SK-N-MC (cell line): ENCODE measurements around the gene MOB3B.

Experiments
- EZH2 ChIP-seq: fragments of 200-600 bp; sonication (generic); IDR thresholded peaks from one replicate; pipeline ENCODE4 v1.6.1; 2017; ENCODE audit warnings: antibody characterized with exemption
- POLR2AphosphoS5 ChIP-seq: IDR thresholded peaks from 2 replicates; pipeline ENCODE4 v1.6.1; 2012; ENCODE audit warnings: mild to moderate bottlenecking, low read depth, low read length, borderline replicate concordance

DNA sequence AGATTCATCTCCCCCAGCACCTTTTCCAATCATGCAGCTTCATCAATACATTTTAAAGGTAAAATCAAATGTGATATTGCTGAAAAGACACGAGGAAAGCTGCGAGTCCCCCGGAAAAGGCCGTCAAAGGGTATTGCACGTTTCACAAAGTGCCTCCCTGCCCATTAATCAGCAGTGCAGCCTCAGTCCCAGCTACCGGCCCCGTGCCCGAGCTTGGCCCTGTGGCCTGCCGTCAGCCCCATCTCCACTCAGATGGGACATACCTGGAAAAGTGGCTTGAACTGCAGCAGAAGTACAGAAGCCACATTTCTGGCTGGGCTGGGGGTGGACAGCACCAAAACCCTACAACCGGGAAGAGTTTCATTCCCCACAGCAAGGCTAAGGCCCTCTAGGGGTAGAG lies 192.8 kb downstream of the MOB3B start:
- TF ChIP-seq EZH2 (no peak), POLR2AphosphoS5 (no peak)
